ENCODE results near the gene OSBPL7. TPM values are rescaled to one million over a fixed set of nuclear protein-coding genes. Genes with fewer than 3 reads are reported as not detected.
A peak's percentile ranks its signal among the peaks of the same experiment; 100 is the strongest.

OSBPL7 gene
- total RNA-seq, 4 donors from 2014 or later = 12.7 to 18.0 (median 14.7) TPM

DNA sequence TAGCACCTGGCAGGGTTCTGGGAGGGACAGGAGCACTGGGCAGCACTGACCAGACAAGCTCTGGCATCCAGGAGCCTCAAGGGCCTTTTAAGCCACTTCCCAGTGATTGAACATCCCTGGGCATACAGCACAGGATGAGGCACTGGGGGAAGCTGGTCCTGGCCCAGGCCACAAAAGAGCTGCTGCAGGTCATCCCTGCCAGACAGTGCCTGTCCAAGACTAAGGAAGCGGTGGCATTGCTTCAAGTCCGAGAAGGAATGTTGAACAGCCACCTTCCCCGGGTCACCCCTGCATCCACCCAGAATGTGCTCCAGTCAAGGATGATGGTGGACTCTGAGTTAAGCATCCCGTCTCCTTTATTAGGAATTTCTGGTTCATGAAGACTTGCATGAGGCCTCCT is 1.2 kb upstream of the OSBPL7 start:
- TF ChIP-seq POLR2A (IDR thresholded peaks at IDR 0.05) = no peak
- TF ChIP-seq, protein P1, sequence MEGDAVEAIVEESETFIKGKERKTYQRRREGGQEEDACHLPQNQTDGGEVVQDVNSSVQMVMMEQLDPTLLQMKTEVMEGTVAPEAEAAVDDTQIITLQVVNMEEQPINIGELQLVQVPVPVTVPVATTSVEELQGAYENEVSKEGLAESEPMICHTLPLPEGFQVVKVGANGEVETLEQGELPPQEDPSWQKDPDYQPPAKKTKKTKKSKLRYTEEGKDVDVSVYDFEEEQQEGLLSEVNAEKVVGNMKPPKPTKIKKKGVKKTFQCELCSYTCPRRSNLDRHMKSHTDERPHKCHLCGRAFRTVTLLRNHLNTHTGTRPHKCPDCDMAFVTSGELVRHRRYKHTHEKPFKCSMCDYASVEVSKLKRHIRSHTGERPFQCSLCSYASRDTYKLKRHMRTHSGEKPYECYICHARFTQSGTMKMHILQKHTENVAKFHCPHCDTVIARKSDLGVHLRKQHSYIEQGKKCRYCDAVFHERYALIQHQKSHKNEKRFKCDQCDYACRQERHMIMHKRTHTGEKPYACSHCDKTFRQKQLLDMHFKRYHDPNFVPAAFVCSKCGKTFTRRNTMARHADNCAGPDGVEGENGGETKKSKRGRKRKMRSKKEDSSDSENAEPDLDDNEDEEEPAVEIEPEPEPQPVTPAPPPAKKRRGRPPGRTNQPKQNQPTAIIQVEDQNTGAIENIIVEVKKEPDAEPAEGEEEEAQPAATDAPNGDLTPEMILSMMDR (IDR thresholded peaks at IDR 0.05) = no peak
- H3K36me3 ChIP-seq = peaks cover 39 to 43% of the 10 kb centered on the region in 2 donors
- WGBS, 2 donors = 75 to 91% methylated on average over 4 of the region's 4 CpGs

GRCh38 chr17:47821031-47821423 is 567 bp downstream of the OSBPL7 start:
- DNase-seq = no peak
- intact Hi-C loops (cut with DNase I) = no loop called here
- Histone ChIP-seq H3K9me3 (no peaks in the 10 kb centered on the region), H3K36me3 (peaks cover 30 to 42% of the 10 kb centered on the region in 2 donors), H3K4me1 (peaks cover 7 to 20% of the 10 kb centered on the region in 2 donors), H3K27me3 (no peaks in the 10 kb centered on the region), H3K4me3 (replicated peaks in 1 of 3) (peak overlapping the region; percentile 8 to 38 (median 38)), H3K27ac (peak overlapping the region in 2 of 3 donors; percentile 25 to 40)
- no peak for TF ChIP-seq POLR2A (IDR thresholded peaks at IDR 0.05)
- TF ChIP-seq, protein P1 (IDR thresholded peaks at IDR 0.05) = no peak
- WGBS, 2 donors = 4 to 16% methylated on average over 3 to 4 of the region's 4 CpGs

More for the DNA sequence above, 1.2 kb upstream of the OSBPL7 start:
- Histone ChIP-seq H3K4me3 (replicated peaks in 1 of 3) (no peak overlapping the region), H3K27me3 (no peaks in the 10 kb centered on the region), H3K9me3 (no peaks in the 10 kb centered on the region), H3K27ac (no peak overlapping the region), H3K4me1 (peaks cover 7 to 20% of the 10 kb centered on the region in 2 donors)
- intact Hi-C loops (cut with DNase I) = no loop called here
- no peak for DNase-seq

DNA sequence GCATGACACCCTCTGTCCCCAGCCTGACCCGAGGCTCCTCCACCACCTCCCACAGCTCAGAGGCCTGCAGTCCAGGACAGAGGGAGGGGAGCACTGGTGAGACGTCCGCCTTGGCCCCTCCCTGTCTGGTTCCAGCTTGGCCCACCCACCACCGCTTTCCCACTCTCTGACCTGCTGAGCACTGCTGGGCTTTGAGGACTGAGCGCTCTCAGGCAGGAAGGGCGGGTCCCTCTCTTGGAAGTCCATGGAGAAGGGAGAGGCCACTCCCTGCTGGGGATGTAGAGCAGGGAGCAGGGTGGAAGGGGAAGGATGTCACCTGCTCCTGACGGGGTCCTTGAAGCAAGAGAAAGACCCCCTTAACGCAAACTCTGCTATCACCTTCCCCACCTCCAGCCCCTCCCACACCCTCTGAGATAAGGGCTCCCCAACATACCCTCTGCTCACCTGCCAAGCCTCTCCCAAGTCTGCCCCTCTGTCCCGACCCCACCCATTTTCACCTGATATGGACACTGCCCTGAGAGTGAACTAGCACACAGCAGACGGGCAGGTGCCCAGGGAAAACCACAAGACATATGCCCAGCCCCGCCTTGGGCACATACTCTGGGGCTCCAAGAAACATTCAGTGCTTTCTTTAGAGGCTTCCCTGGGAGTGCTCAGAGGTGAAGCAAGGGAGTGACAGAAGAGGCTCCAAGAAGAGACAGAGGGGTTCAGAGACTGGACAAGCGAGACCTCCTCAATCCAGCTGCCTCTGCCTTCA is 1.4 kb downstream of the OSBPL7 start:
- Histone ChIP-seq H3K9me3 (no peaks in the 10 kb centered on the region), H3K36me3 (peaks cover 24 to 48% of the 10 kb centered on the region in 2 donors), H3K4me3 (replicated peaks in 1 of 3) (no peak overlapping the region), H3K27me3 (no peaks in the 10 kb centered on the region), H3K27ac (no peak overlapping the region), H3K4me1 (peaks cover 7 to 20% of the 10 kb centered on the region in 2 donors)
- TF ChIP-seq POLR2A (IDR thresholded peaks at IDR 0.05) = no peak
- TF ChIP-seq, protein P1 (IDR thresholded peaks at IDR 0.05) = no peak
- no peak for DNase-seq
- 70 to 79% methylated on average over 12 of the region's 12 CpGs for WGBS, 2 donors
- intact Hi-C loops (cut with DNase I) = no loop called here

GRCh38 chr17:47819475-47819874 is 2.1 kb downstream of the OSBPL7 start:
- Histone ChIP-seq H3K36me3 (peaks cover 24 to 51% of the 10 kb centered on the region in 2 donors), H3K9me3 (no peaks in the 10 kb centered on the region), H3K27ac (no peak overlapping the region), H3K27me3 (no peaks in the 10 kb centered on the region), H3K4me1 (peaks cover 7 to 20% of the 10 kb centered on the region in 2 donors), H3K4me3 (replicated peaks in 1 of 3) (no peak overlapping the region)
- DNase-seq = no peak
- TF ChIP-seq, protein P1 (IDR thresholded peaks at IDR 0.05) = no peak
- TF ChIP-seq POLR2A (IDR thresholded peaks at IDR 0.05) = no peak
- intact Hi-C loops (cut with DNase I) = no loop called here
- 86 to 89% methylated on average over 9 of the region's 10 CpGs for WGBS, 2 donors

DNA sequence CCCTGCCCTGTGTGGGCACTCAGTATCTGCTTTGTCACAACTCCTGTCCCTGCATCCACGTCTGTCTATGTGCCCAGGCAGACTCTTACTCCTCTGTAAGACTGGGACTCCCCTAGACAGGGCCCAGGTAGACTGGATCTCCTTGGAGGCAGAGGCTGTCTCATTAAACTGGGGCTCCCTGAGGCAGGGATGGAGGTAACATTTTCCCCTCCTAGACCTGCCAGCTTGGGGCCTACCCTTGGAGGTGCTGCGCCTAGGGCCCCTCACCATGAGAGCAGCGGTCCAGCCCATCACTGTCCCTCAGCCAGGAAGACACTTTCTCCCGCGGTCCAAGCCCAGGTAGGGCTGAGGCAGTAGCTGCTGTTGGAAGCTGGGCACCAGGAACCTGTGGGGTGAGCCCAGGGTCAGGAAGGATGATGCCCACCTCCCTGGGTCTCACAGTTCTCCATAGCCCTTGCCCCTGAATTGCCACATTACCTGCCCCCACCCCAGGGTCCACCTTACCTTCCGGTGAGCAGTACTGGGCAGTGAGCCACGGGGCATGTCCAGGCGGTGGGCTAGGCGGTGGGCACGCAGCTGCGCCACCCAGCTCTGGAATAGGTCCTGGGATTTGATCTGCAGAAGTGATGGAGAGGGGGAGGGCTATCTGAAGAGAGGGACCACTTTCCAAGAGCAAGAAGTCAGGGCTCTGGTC is 3.4 kb downstream of the OSBPL7 start:
- H3K27me3 ChIP-seq = no peaks in the 10 kb centered on the region
- H3K36me3 ChIP-seq = peaks cover 18 to 46% of the 10 kb centered on the region in 2 donors
- 93 to 97% methylated on average over 5 to 7 of the region's 11 CpGs for WGBS, 2 donors
- intact Hi-C loops (cut with DNase I) = no loop called here
- peaks cover 7 to 20% of the 10 kb centered on the region in 2 donors for H3K4me1 ChIP-seq
- no peak for DNase-seq
- no peaks in the 10 kb centered on the region for H3K9me3 ChIP-seq
- TF ChIP-seq, protein P1 (IDR thresholded peaks at IDR 0.05) = no peak
- no peak for TF ChIP-seq POLR2A (IDR thresholded peaks at IDR 0.05)
- no peak overlapping the region for H3K27ac ChIP-seq
- H3K4me3 ChIP-seq (replicated peaks in 1 of 3) = no peak overlapping the region
